Adrenal gland (tissue), 12 donors: ENCODE results near the gene ATG4B. TPM values are rescaled to one million over a fixed set of nuclear protein-coding genes. Genes with fewer than 3 reads are reported as not detected.

ENCODE experiments used
- DNase-seq, 7 donors: peaks; one replicate each; pipeline ENCODE4 v3.0.0-alpha.2; 2019 to 2020
- H3K27ac ChIP-seq, 5 donors: fragments of 200-600 bp; sonication (generic) in 4 of 5; 1 replicate in 3 of 5; 2 replicates in 2 of 5; pipeline versions ENCODE4 v1.5.1 to v1.8.0; 2016 to 2020; ENCODE audit warnings: mild to moderate bottlenecking in 1 of 5
- H3K27me3 ChIP-seq: fragments of 200-600 bp; 2 replicates; pipeline ENCODE4 v1.8.0; 2021
- H3K36me3 ChIP-seq, 2 donors: fragments of 200-600 bp; replicated peaks in 1 of 2; 1 replicate in 1 of 2; 2 replicates in 1 of 2; pipeline versions ENCODE4 v1.5.1 to v1.8.0; 2018 to 2022
- H3K4me1 ChIP-seq, 2 donors: fragments of 200-600 bp; replicated peaks in 1 of 2; 1 replicate in 1 of 2; 2 replicates in 1 of 2; pipeline versions ENCODE4 v1.5.1 to v1.8.0; 2018 to 2021
- H3K4me3 ChIP-seq, 4 donors: fragments of 200-600 bp; sonication (generic) in 3 of 4; one replicate each; pipeline ENCODE4 v1.5.1; 2016 to 2018
- H3K9me3 ChIP-seq, 3 donors: fragments of 200-600 bp; sonication (generic) in 1 of 3; replicated peaks in 1 of 3; 1 replicate in 2 of 3; 2 replicates in 1 of 3; pipeline versions ENCODE4 v1.5.1 to v1.8.0; 2016 to 2021
- CTCF ChIP-seq, 6 experiments: fragments of 450-650 bp in 4 of 6; fragments of 200-600 bp in 2 of 6; sonication (generic) in 1 of 6; IDR thresholded peaks; 1 replicate in 5 of 6; 2 replicates in 1 of 6; pipeline versions ENCODE4 v1.5.1 to v1.8.0; 2016 to 2021; ENCODE audit warnings: antibody characterized with exemption in 6 of 6, mild to moderate bottlenecking in 2 of 6, moderate library complexity in 1 of 6
- POLR2A ChIP-seq, 2 donors: fragments of 450-650 bp; IDR thresholded peaks; one replicate each; pipeline ENCODE4 v1.6.1; 2017; ENCODE audit warnings: antibody characterized with exemption in 2 of 2, mild to moderate bottlenecking in 2 of 2, moderate library complexity in 1 of 2
- WGBS, 4 donors: extraction: QIAGEN DNeasy Blood & Tissue Kit in 2 of 4; methylation state at CpG; one replicate each; pipeline versions ENCODE4 v1.1.5 to v1.1.7; 2013 to 2017; 5-methylcytosine and 5-hydroxymethylcytosine counted together
- intact Hi-C, 2 donors: fragments of 100-400 bp; cut with DNase I; formaldehyde crosslinking; loops; one replicate each; pipeline versions ENCODE4 v1.14.1 to v1.15.0; 2022 to 2023
- polyA plus RNA-seq, 3 donors: library from polyadenylated mRNA; stranded (reverse); fragments of 200-250 nt in 2 of 3; fragments of 350-450 nt in 1 of 3; fragmentation: Illumina TruSeq in 1 of 3; extraction: RNeasy Lipid Tissue Mini Kit (QIAGEN cat#74804) in 1 of 3; gene quantifications; one replicate each; pipeline ENCODE4 v1.2.3, GENCODE V29; 2013 to 2014
- total RNA-seq, 9 donors: library from RNA; depleted of rRNA in 4 of 9; stranded (reverse); fragments of >200 nt in 4 of 9; fragments of 120-200 nt in 1 of 9; fragmentation: NEBNext Ultra II Directional in 1 of 9; extraction: Animal tissue kit (Norgen Biotek cat#: 25700) in 1 of 9; gene quantifications; one replicate each; pipeline versions ENCODE4 v1.1.0 to v1.2.4, GENCODE V29; 2013 to 2023
- donor health status: healthy with polysubstance abuse.
- donor health status: Bipolar disorder and iron deficiency.
- donor health status: DM: yes; HTN: yes; CAD: no.
- donor health status: DM: no; HTN: no; CAD: no.
- donor health status: DM: no; HTN: no; CAD: no.
- donor health status: DM: yes; HTN: yes; CAD: no.

ATG4B gene
- total and polyA plus RNA-seq, 12 donors = 37.3 to 167 (median 60.2) TPM

DNA sequence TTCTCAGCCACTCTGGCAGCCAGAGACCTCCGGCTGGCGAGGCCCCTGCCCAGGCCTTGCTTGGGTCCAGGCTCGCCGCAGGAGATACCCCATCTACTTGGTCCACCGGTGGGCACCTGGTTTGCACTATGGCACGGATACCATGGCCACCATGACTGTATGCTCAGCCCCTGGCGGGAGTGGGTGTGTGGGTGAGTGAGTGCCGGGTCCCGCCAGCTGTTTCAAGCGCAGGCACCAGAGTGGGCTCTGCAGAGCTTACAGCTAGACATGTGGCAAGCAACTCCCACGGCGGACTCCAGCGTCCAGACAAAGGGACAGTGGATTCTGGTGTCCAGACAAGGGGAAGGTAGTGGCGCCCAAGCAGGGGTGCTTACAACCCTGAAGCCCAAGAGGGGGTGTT lies 1.4 kb downstream of the ATG4B start:
- no peak for TF ChIP-seq CTCF (IDR thresholded peaks at IDR 0.05)
- TF ChIP-seq POLR2A (IDR thresholded peaks at IDR 0.05) = no peak

DNA sequence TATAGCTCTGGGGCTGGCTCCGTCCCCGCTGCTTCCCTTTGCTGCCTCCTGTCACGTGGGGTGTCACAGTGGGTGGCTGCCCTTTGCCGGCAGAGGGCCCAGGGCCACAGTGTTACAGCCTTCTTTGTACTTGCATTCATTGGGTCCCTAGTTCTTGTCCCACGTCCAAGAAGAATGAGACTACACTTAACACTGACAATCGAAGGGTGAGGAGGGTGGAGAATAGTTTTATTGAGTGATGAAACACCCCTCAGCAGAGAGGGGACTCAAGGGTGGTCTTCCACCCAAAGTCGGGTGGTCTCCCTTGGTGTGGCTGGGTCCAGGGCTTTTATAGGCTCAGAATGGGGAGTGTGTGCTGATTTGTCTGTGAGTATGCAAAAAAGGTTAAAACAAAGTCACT lies 1.9 kb downstream of the ATG4B start:
- no peaks in the 10 kb centered on the region for H3K27me3 ChIP-seq
- 86 to 96% (median 93%) methylated on average over 3 to 7 of the region's 7 CpGs for WGBS, 4 donors
- intact Hi-C loops = no loop called here
- TF ChIP-seq POLR2A (IDR thresholded peaks at IDR 0.05) (no peak), CTCF (IDR thresholded peaks at IDR 0.05) (no peak)
- DNase-seq = no peak
- H3K27ac ChIP-seq = no peak overlapping the region
- H3K4me1 ChIP-seq = peaks cover 16 to 34% of the 10 kb centered on the region in 2 donors
- H3K36me3 ChIP-seq = no peaks in the 10 kb centered on the region
- no peak overlapping the region for H3K4me3 ChIP-seq
- no peaks in the 10 kb centered on the region for H3K9me3 ChIP-seq

More for the DNA sequence above, 1.4 kb downstream of the ATG4B start:
- DNase-seq = no peak
- H3K4me1 ChIP-seq = peaks cover 16 to 34% of the 10 kb centered on the region in 2 donors
- intact Hi-C loops = no loop called here
- no peaks in the 10 kb centered on the region for H3K9me3 ChIP-seq
- WGBS, 4 donors = 95 to 100% (median 97%) methylated on average over 7 to 14 of the region's 14 CpGs
- peaks cover 0 to under 1% of the 10 kb centered on the region in 2 donors for H3K36me3 ChIP-seq
- H3K4me3 ChIP-seq = peak overlapping the region in 1 of 4 donors; percentile 95
- no peak overlapping the region for H3K27ac ChIP-seq
- H3K27me3 ChIP-seq = no peaks in the 10 kb centered on the region

DNA sequence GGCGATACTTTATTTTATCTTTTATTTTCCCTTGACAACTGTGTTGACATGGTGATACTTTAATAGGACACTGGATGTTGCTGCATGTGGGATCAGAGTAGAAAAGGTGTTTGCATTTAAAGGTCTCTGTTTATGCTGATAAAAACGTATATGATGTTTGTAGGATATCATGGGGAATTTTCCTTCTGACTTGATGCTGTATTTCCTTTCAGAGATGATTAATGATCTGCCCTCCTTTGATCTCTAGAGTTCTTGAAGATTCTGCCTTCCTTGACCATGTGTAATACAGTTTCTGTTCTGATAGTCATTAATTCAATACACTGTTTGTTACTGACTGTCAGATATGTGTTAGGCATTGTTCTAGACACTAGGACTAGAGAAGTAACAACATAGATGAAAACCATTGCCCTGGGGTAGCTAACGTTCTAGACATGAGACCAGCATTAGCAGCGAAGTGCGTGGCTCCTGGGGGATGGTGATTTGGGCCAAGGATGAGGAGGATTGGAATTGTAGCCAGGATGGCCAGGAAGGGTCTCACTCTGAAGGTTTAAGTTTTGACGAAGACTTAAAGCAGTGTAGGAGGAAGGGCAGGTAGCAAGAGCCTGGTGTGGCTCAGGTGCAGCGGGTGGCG lies 2.8 kb downstream of the ATG4B start:
- H3K4me1 ChIP-seq = peaks cover 16 to 30% of the 10 kb centered on the region in 2 donors
- no peaks in the 10 kb centered on the region for H3K27me3 ChIP-seq
- intact Hi-C loops = no loop called here
- no peaks in the 10 kb centered on the region for H3K36me3 ChIP-seq
- no peak for TF ChIP-seq POLR2A (IDR thresholded peaks at IDR 0.05)
- no peak for TF ChIP-seq CTCF (IDR thresholded peaks at IDR 0.05)
- H3K9me3 ChIP-seq = no peaks in the 10 kb centered on the region
- 88 to 91% (median 90%) methylated on average over 8 of the region's 8 CpGs for whole genome bisulfite sequencing, 4 donors
- H3K4me3 ChIP-seq = no peak overlapping the region
- H3K27ac ChIP-seq = no peak overlapping the region
- no peak for DNase-seq

DNA sequence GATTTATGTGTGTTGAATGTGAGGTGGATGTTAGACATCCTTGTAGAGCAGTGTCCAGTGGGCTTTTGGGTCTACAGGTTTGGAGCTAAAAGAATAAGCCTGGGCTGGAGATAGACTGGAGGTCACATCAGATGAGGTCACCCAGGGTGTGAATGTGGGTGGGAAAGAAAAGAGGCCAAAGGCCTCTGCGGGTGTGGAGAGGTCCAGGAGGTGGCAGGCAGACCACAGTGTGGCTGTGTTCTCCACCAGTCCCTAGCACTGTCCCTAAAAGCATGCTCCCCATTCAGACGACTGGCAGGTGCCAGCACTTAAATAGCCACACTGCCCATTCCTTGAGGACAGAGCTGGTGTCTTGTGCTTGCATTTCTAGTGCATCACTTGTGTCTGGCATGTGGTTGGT lies 4.1 kb downstream of the ATG4B start:
- peaks cover 10 to 20% of the 10 kb centered on the region in 2 donors for H3K4me1 ChIP-seq
- H3K36me3 ChIP-seq = no peaks in the 10 kb centered on the region
- TF ChIP-seq POLR2A (IDR thresholded peaks at IDR 0.05) (no peak), CTCF (IDR thresholded peaks at IDR 0.05) (no peak)
- no peak overlapping the region for H3K27ac ChIP-seq
- no peaks in the 10 kb centered on the region for H3K9me3 ChIP-seq
- 50 to 69% (median 61%) methylated on average over 2 of the region's 2 CpGs for WGBS, 4 donors
- intact Hi-C loops = no loop called here
- H3K27me3 ChIP-seq = no peaks in the 10 kb centered on the region
- no peak overlapping the region for H3K4me3 ChIP-seq
- no peak for DNase-seq
